ENCODE measurements around the gene LRRC4.

DNA sequence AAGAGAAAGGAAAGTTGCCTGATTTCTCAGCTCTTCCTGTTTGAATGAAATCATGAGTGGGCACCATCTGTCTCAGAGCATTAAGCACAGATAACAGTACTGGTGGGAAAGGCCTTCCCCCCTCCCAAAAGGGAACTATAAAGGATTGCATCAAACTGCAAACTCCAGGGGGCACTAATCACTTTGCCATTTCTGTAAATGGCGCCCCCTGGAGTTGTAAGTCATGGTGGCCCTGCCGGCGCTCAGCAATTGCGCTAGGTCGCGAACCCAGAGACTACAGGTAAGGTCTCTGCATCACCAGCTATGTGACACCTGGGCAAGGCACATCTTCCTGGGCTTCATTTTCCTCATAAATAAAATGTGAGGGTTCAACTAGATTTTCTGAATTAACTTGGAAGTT, 11.1 kb downstream of the LRRC4 start:
- TF ChIP-seq, protein P1, sequence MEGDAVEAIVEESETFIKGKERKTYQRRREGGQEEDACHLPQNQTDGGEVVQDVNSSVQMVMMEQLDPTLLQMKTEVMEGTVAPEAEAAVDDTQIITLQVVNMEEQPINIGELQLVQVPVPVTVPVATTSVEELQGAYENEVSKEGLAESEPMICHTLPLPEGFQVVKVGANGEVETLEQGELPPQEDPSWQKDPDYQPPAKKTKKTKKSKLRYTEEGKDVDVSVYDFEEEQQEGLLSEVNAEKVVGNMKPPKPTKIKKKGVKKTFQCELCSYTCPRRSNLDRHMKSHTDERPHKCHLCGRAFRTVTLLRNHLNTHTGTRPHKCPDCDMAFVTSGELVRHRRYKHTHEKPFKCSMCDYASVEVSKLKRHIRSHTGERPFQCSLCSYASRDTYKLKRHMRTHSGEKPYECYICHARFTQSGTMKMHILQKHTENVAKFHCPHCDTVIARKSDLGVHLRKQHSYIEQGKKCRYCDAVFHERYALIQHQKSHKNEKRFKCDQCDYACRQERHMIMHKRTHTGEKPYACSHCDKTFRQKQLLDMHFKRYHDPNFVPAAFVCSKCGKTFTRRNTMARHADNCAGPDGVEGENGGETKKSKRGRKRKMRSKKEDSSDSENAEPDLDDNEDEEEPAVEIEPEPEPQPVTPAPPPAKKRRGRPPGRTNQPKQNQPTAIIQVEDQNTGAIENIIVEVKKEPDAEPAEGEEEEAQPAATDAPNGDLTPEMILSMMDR (conservative IDR thresholded peaks at IDR 0.05), result no peak; the same call in 1 of the 2 replicates
- no peak for TF ChIP-seq EZH2 (IDR thresholded peaks at IDR 0.05; ENCODE audit: low read depth)
